Calu3 (cell line): ENCODE results near the gene KRTAP1-1. TPM values are rescaled to one million over a fixed set of nuclear protein-coding genes. Genes with fewer than 3 reads are reported as not detected.

Experiments used
- BruUV-seq: library from RNA; stranded (reverse); fragments of 400-500 nt; replicated peaks from 2 replicates; lab custom pipeline; 2021; lab: Mats Ljungman, UMichigan
- CTCF ChIA-PET: fragments of 300-600 bp; sonication (Branson Sonifier 250); formaldehyde crosslinking; loops from one replicate; lab custom pipeline; 2022; ENCODE audit warnings: antibody characterized with exemption; lab: Charles Lee
- DNase-seq: peaks from one replicate; pipeline ENCODE4 v3.0.0; 2022
- H3K27ac Mint-ChIP-seq: one replicate; pipeline ENCODE4 v1.8.0; 2022; ENCODE audit warnings: mixed read lengths; ENCODE audit not compliant: unreplicated experiment
- H3K27me3 Mint-ChIP-seq: one replicate; pipeline ENCODE4 v1.8.0; 2022; ENCODE audit warnings: mixed read lengths; ENCODE audit not compliant: unreplicated experiment
- H3K36me3 Mint-ChIP-seq: one replicate; pipeline ENCODE4 v1.8.0; 2022; ENCODE audit warnings: mild to moderate bottlenecking, moderate library complexity, mixed read lengths; ENCODE audit not compliant: insufficient read depth, unreplicated experiment
- H3K4me1 Mint-ChIP-seq: one replicate; pipeline ENCODE4 v1.8.0; 2022; ENCODE audit warnings: mild to moderate bottlenecking, low read depth, mixed read lengths; ENCODE audit not compliant: unreplicated experiment
- H3K4me3 Mint-ChIP-seq: one replicate; pipeline ENCODE4 v1.8.0; 2022; ENCODE audit warnings: mild to moderate bottlenecking, low read depth, moderate library complexity, mixed read lengths; ENCODE audit not compliant: unreplicated experiment
- H3K9me3 Mint-ChIP-seq: one replicate; pipeline ENCODE4 v1.8.0; 2022; ENCODE audit warnings: low read depth, mixed read lengths; ENCODE audit not compliant: unreplicated experiment
- intact Hi-C: fragments of 100-400 bp; cut with micrococcal nuclease; formaldehyde crosslinking; loops from one replicate; pipeline ENCODE4 v1.10.0; 2022; ENCODE audit not compliant: unreplicated experiment
- total RNA-seq: library from RNA; stranded (reverse); gene quantifications from 2 replicates; pipeline ENCODE4 v1.2.3, GENCODE V29; 2022
- TF ChIP-seq, protein P1 (sequence below): fragments of 200-600 bp; IDR thresholded peaks from one replicate; pipeline ENCODE4 v1.8.0; 2022; ENCODE audit warnings: antibody characterized with exemption; ENCODE audit not compliant: unreplicated experiment

Gene KRTAP1-1
- total RNA-seq, 1 experiment from 2014 or later = 10.2 TPM

- intact Hi-C loops = no loop called here
- Mint-ChIP-seq H3K4me3 (no peak within 1 kb of the TSS), H3K27ac (no peak within 1 kb of the TSS), H3K27me3 (no peaks in the 10 kb centered on the region), H3K36me3 (no peaks in the 10 kb centered on the region), H3K9me3 (peaks cover 5% of the 10 kb centered on the region), H3K4me1 (peaks cover 12% of the 10 kb centered on the region)
- BruUV-seq = no TSS peak
- TF ChIP-seq, protein P1, sequence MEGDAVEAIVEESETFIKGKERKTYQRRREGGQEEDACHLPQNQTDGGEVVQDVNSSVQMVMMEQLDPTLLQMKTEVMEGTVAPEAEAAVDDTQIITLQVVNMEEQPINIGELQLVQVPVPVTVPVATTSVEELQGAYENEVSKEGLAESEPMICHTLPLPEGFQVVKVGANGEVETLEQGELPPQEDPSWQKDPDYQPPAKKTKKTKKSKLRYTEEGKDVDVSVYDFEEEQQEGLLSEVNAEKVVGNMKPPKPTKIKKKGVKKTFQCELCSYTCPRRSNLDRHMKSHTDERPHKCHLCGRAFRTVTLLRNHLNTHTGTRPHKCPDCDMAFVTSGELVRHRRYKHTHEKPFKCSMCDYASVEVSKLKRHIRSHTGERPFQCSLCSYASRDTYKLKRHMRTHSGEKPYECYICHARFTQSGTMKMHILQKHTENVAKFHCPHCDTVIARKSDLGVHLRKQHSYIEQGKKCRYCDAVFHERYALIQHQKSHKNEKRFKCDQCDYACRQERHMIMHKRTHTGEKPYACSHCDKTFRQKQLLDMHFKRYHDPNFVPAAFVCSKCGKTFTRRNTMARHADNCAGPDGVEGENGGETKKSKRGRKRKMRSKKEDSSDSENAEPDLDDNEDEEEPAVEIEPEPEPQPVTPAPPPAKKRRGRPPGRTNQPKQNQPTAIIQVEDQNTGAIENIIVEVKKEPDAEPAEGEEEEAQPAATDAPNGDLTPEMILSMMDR = no peak
- CTCF ChIA-PET = interaction anchor here (0.7 kb wide), 1 partner anchor 1135 kb away, joined by 3 read pairs; no protein-coding TSS in a partner anchor
- DNase-seq = no peak
Observed at GRCh38 chr17:40993839-40994238, 47.4 kb downstream of the KRTAP1-1 start, which contains the start of gene KRTAP3-3. Gene KRTAP3-3, minus strand, starts transcription at chr17:40994164. Its CDS starts 67 bp downstream, at chr17:40994097.

DNA sequence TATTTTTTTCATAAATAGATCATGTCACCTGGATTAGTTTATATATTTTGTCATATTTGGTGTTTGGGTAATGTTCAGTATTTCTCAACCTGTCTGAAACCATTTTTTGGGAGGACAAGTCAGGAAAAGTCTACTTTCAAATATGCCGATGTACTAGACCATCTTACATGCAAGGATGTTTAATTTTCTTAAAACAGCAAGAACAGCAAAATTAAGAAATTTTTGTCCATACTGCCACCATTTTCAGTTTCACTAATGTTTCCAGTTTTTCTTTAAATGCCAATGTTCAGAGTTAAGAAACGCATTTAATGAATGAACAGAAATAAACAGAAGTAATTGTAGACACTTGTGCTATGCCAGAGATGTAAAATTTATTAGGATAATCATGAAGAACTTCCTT, 48.2 kb downstream of the KRTAP1-1 start:
- intact Hi-C loops = no loop called here
- Mint-ChIP-seq H3K36me3 (no peaks in the 10 kb centered on the region), H3K27me3 (no peaks in the 10 kb centered on the region), H3K4me3 (no peak overlapping the region), H3K4me1 (peaks cover 12% of the 10 kb centered on the region), H3K27ac (no peak overlapping the region), H3K9me3 (peaks cover 5% of the 10 kb centered on the region)
- TF ChIP-seq, protein P1 = no peak
- CTCF ChIA-PET = interaction anchor here (0.5 to 1.0 kb wide), 3 partner anchors 16 to 1134 kb away, joined by 3 to 11 read pairs (median 3); no protein-coding TSS in a partner anchor
- no peak for DNase-seq
- BruUV-seq = no TSS peak

GRCh38 chr17:40992666-40993065, 48.6 kb downstream of the KRTAP1-1 start:
- no peak for DNase-seq
- CTCF ChIA-PET = interaction anchor here (0.5 to 1.0 kb wide), 2 partner anchors 15 to 529 kb away, joined by 3 to 11 read pairs; no protein-coding TSS in a partner anchor
- intact Hi-C loops = no loop called here

More at GRCh38 chr17:40992666-40993065, 48.6 kb downstream of the KRTAP1-1 start:
- Mint-ChIP-seq H3K4me3 (no peak overlapping the region), H3K4me1 (peaks cover 16% of the 10 kb centered on the region), H3K27ac (no peak overlapping the region), H3K27me3 (no peaks in the 10 kb centered on the region), H3K9me3 (peaks cover 5% of the 10 kb centered on the region), H3K36me3 (no peaks in the 10 kb centered on the region)
- TF ChIP-seq, protein P1 = no peak
- no TSS peak for BruUV-seq

Other genes with a start within 250 kb of the KRTAP1-1 start
- gene KRT28, start 241.5 kb downstream of the KRTAP1-1 start, total RNA-seq = not detected in 2 replicates
- 171 and 188 TPM in 2 replicates for gene KRT10, start 218.8 kb downstream of the KRTAP1-1 start, total RNA-seq
- gene KRT12, start 174.2 kb downstream of the KRTAP1-1 start, total RNA-seq = 2.4 and 2.7 TPM in 2 replicates
- gene KRT20, start 156.2 kb downstream of the KRTAP1-1 start, total RNA-seq = 0.66 and 1.7 TPM in 2 replicates
- gene KRT23, start 103.8 kb downstream of the KRTAP1-1 start, total RNA-seq = 1,389 and 1,709 TPM in 2 replicates
- 0.44 TPM in 1 of 2 replicates, not detected in the other for gene KRT39, start 74.5 kb downstream of the KRTAP1-1 start, total RNA-seq
- not detected in 2 replicates for gene KRT40, start 57.1 kb downstream of the KRTAP1-1 start, total RNA-seq
- gene KRTAP3-3, start 47.3 kb downstream of the KRTAP1-1 start, total RNA-seq = not detected in 2 replicates
- gene KRTAP3-2, start 41.5 kb downstream of the KRTAP1-1 start, total RNA-seq = not detected in 2 replicates
- gene KRTAP3-1, start 32.3 kb downstream of the KRTAP1-1 start, total RNA-seq = not detected in 2 replicates
- gene KRTAP1-5, start 14.2 kb downstream of the KRTAP1-1 start, total RNA-seq = not detected in 2 replicates
- gene KRTAP1-4, start 11.3 kb downstream of the KRTAP1-1 start, total RNA-seq = not detected in 2 replicates
- not detected in 2 replicates for gene KRTAP1-3, start 6.6 kb downstream of the KRTAP1-1 start, total RNA-seq
- gene KRTAP2-1, start 5.9 kb upstream of the KRTAP1-1 start, total RNA-seq = not detected in 2 replicates
- gene KRTAP2-2, start 13.8 kb upstream of the KRTAP1-1 start, total RNA-seq = not detected in 2 replicates
- gene KRTAP2-3, start 18.7 kb upstream of the KRTAP1-1 start, total RNA-seq = 9.4 and 18.2 TPM in 2 replicates
- gene KRTAP2-4, start 24.4 kb upstream of the KRTAP1-1 start, total RNA-seq = not detected in 2 replicates
- gene KRTAP4-7, start 42.7 kb upstream of the KRTAP1-1 start, total RNA-seq = not detected in 2 replicates
- not detected in 2 replicates for gene KRTAP4-8, start 56.7 kb upstream of the KRTAP1-1 start, total RNA-seq
- not detected in 2 replicates for gene KRTAP4-16, start 60.8 kb upstream of the KRTAP1-1 start, total RNA-seq
- gene KRTAP4-9, start 63.9 kb upstream of the KRTAP1-1 start, total RNA-seq = not detected in 2 replicates
- gene KRTAP4-11, start 76.9 kb upstream of the KRTAP1-1 start, total RNA-seq = not detected in 2 replicates
- not detected in 2 replicates for gene KRTAP4-12, start 82.7 kb upstream of the KRTAP1-1 start, total RNA-seq
- gene KRTAP4-6, start 99.1 kb upstream of the KRTAP1-1 start, total RNA-seq = not detected in 2 replicates
- gene KRTAP4-5, start 108.4 kb upstream of the KRTAP1-1 start, total RNA-seq = not detected in 2 replicates
- not detected in 2 replicates for gene KRTAP4-4, start 119.3 kb upstream of the KRTAP1-1 start, total RNA-seq
- not detected in 2 replicates for gene KRTAP4-3, start 126.8 kb upstream of the KRTAP1-1 start, total RNA-seq
- not detected in 2 replicates for gene KRTAP4-2, start 136.8 kb upstream of the KRTAP1-1 start, total RNA-seq
- gene KRTAP4-1, start 143.5 kb upstream of the KRTAP1-1 start, total RNA-seq = not detected in 2 replicates
- gene KRTAP9-1, start 148.4 kb upstream of the KRTAP1-1 start, total RNA-seq = not detected in 2 replicates
- not detected in 2 replicates for gene KRTAP9-2, start 185.2 kb upstream of the KRTAP1-1 start, total RNA-seq
- gene KRTAP9-3, start 191.0 kb upstream of the KRTAP1-1 start, total RNA-seq = not detected in 2 replicates
- gene KRTAP9-8, start 196.5 kb upstream of the KRTAP1-1 start, total RNA-seq = not detected in 2 replicates
- gene KRTAP9-4, start 208.2 kb upstream of the KRTAP1-1 start, total RNA-seq = not detected in 2 replicates
- not detected in 2 replicates for gene KRTAP9-9, start 213.9 kb upstream of the KRTAP1-1 start, total RNA-seq
- gene KRTAP9-6, start 223.9 kb upstream of the KRTAP1-1 start, total RNA-seq = not detected in 2 replicates
- gene KRTAP9-7, start 234.2 kb upstream of the KRTAP1-1 start, total RNA-seq = not detected in 2 replicates